Measurements from ENCODE around the gene RRAGC. TPM values are rescaled to one million over a fixed set of nuclear protein-coding genes. Genes with fewer than 3 reads are reported as not detected.

Gene RRAGC
- total RNA-seq, 4 donors from 2014 or later, result 11.9 to 20.1 (median 17.5) TPM

GRCh38 chr1:38898653-38899230, 39.2 kb upstream of the RRAGC start:
- no peaks in the 10 kb centered on the region for H3K27me3 ChIP-seq
- no peaks in the 10 kb centered on the region for H3K4me1 ChIP-seq
- no peak overlapping the region for H3K4me3 ChIP-seq
- no peak for DNase-seq
- no peaks in the 10 kb centered on the region for H3K9me3 ChIP-seq
- H3K27ac ChIP-seq, result no peak overlapping the region
- TF ChIP-seq CTCF (IDR thresholded peaks at IDR 0.05) (no peak), POLR2A (IDR thresholded peaks at IDR 0.05) (no peak)
- H3K36me3 ChIP-seq, result peaks cover 0 to 11% (median 0%) of the 10 kb centered on the region in 3 donors
- intact Hi-C loops (cut with DNase I), result no loop called here

- H3K27ac ChIP-seq, result no peak overlapping the region
- H3K27me3 ChIP-seq, result no peaks in the 10 kb centered on the region
- intact Hi-C loops (cut with DNase I), result no loop called here
- H3K4me1 ChIP-seq, result no peaks in the 10 kb centered on the region
- no peak for DNase-seq
- H3K9me3 ChIP-seq, result no peaks in the 10 kb centered on the region
- TF ChIP-seq POLR2A (IDR thresholded peaks at IDR 0.05) (no peak), CTCF (IDR thresholded peaks at IDR 0.05) (no peak)
- no peak overlapping the region for H3K4me3 ChIP-seq
- peaks cover 0 to 29% (median 0%) of the 10 kb centered on the region in 3 donors for H3K36me3 ChIP-seq
- 79 to 88% methylated on average over 2 of the region's 2 CpGs for WGBS, 2 donors
Measured at GRCh38 chr1:38896169-38896568, 36.6 kb upstream of the RRAGC start.

GRCh38 chr1:38892976-38893375, 33.4 kb upstream of the RRAGC start:
- no peak overlapping the region for H3K4me3 ChIP-seq
- H3K4me1 ChIP-seq, result no peaks in the 10 kb centered on the region
- WGBS, 2 donors, result 68 to 72% methylated on average over 1 of the region's 1 CpG
- intact Hi-C loops (cut with DNase I), result no loop called here
- no peaks in the 10 kb centered on the region for H3K9me3 ChIP-seq
- TF ChIP-seq POLR2A (IDR thresholded peaks at IDR 0.05) (no peak), CTCF (IDR thresholded peaks at IDR 0.05) (no peak)
- H3K36me3 ChIP-seq, result peaks cover 0 to 51% (median 0%) of the 10 kb centered on the region in 3 donors
- no peak for DNase-seq
- no peaks in the 10 kb centered on the region for H3K27me3 ChIP-seq
- H3K27ac ChIP-seq, result no peak overlapping the region

- Histone ChIP-seq H3K9me3 (no peaks in the 10 kb centered on the region), H3K4me1 (no peaks in the 10 kb centered on the region), H3K27ac (no peak overlapping the region), H3K36me3 (peaks cover 0 to 51% (median 0%) of the 10 kb centered on the region in 3 donors), H3K27me3 (no peaks in the 10 kb centered on the region), H3K4me3 (no peak overlapping the region)
- no peak for DNase-seq
- TF ChIP-seq CTCF (IDR thresholded peaks at IDR 0.05), result no peak
- TF ChIP-seq POLR2A (IDR thresholded peaks at IDR 0.05), result no peak
- intact Hi-C loops (cut with DNase I), result no loop called here
- WGBS, 2 donors, result 79 to 90% methylated on average over 1 of the region's 1 CpG
Measured at GRCh38 chr1:38891753-38892152, 32.2 kb upstream of the RRAGC start.

- no peak overlapping the region for H3K4me3 ChIP-seq
- DNase-seq, result no peak
- H3K9me3 ChIP-seq, result no peaks in the 10 kb centered on the region
- WGBS, 2 donors, result 70 to 88% methylated on average over 5 of the region's 5 CpGs
- H3K27ac ChIP-seq, result no peak overlapping the region
- TF ChIP-seq POLR2A (IDR thresholded peaks at IDR 0.05), result no peak
- no peak for TF ChIP-seq CTCF (IDR thresholded peaks at IDR 0.05)
- no peaks in the 10 kb centered on the region for H3K27me3 ChIP-seq
- intact Hi-C loops (cut with DNase I), result no loop called here
- H3K4me1 ChIP-seq, result no peaks in the 10 kb centered on the region
- peaks cover 0 to 50% (median 0%) of the 10 kb centered on the region in 3 donors for H3K36me3 ChIP-seq
Measured at GRCh38 chr1:38889589-38889988, 30.0 kb upstream of the RRAGC start.

Measured in esophagus squamous epithelium (tissue), 5 donors.